HepG2 (cell line): Measurements from ENCODE around the gene YBX2. TPM values are rescaled to one million over a fixed set of nuclear protein-coding genes. Genes with fewer than 3 reads are reported as not detected.
A peak's percentile ranks its signal among the peaks of the same experiment; 100 is the strongest.

Experiments
- ATAC-seq: fragments of 200-7000 bp; cut with Tn5 transposase; 3 replicates; pipeline ENCODE4 v1.9.1; 2020; ENCODE audit warnings: mild to moderate bottlenecking, moderate library complexity
- BruUV-seq: library from RNA; stranded (reverse); fragments of 400-500 nt; replicated peaks from 2 replicates; lab custom pipeline; 2021; lab: Mats Ljungman, UMichigan
- CTCF ChIA-PET: fragments of 300-600 bp; formaldehyde crosslinking; extraction: SDS; loops from one replicate; lab custom pipeline; 2021; ENCODE audit warnings: low total read pairs, inconsistent platforms, low intra/inter-chr PET ratio; lab: Yijun Ruan, JAX
- POLR2A ChIA-PET: fragments of 350-600 bp; sonication (Branson Sonifier 250); formaldehyde crosslinking; loops from one replicate; lab custom pipeline; 2020; ENCODE audit warnings: antibody characterized with exemption, inconsistent platforms; lab: Yijun Ruan, JAX
- DNase-seq: peaks from one replicate; pipeline ENCODE4 v3.0.0-alpha.2; 2015; ENCODE audit warnings: low spot score
- FAIRE-seq: peaks from 3 replicates; lab custom pipeline; 2011; peaks lifted over from hg19 to GRCh38; lab: Jason Lieb, UNC
- H2AFZ ChIP-seq: one replicate; pipeline ENCODE4 v1.6.1; 2011; ENCODE audit warnings: low read length, inconsistent platforms
- H3K27ac ChIP-seq: fragments of 300-600 bp; 3 replicates; pipeline ENCODE4 v1.8.0; 2011; ENCODE audit warnings: mixed run types, mild to moderate bottlenecking, mixed read lengths, low read length, inconsistent platforms; ENCODE audit not compliant: insufficient read depth; ENCODE audit errors: extremely low read length
- H3K27me3 ChIP-seq, 2 experiments: fragments of 200-600 bp in 1 of 2; 2 replicates in 1 of 2; 3 replicates in 1 of 2; pipeline versions ENCODE4 v1.6.0 to v1.8.0; 2011; ENCODE audit warnings: low read length in 2 of 2, mild to moderate bottlenecking in 2 of 2, moderate library complexity in 2 of 2, inconsistent platforms in 1 of 2; ENCODE audit not compliant: insufficient read depth in 2 of 2, control insufficient read depth in 1 of 2
- H3K36me3 ChIP-seq, 2 experiments: fragments of 200-600 bp in 1 of 2; replicated peaks in 1 of 2; 2 replicates in 1 of 2; 3 replicates in 1 of 2; pipeline versions ENCODE4 v1.5.1 to v1.8.0; 2011; ENCODE audit warnings: low read length in 2 of 2, inconsistent platforms in 1 of 2; ENCODE audit not compliant: insufficient read depth in 2 of 2, control insufficient read depth in 1 of 2
- H3K4me1 ChIP-seq: 2 replicates; pipeline ENCODE4 v1.5.1; 2012; ENCODE audit warnings: low read length, inconsistent platforms; ENCODE audit not compliant: insufficient read depth
- H3K4me2 ChIP-seq: 2 replicates; pipeline ENCODE4 v1.6.0; 2011; ENCODE audit warnings: low read depth, low read length, inconsistent platforms
- H3K4me3 ChIP-seq, 3 experiments: fragments of 200-600 bp in 1 of 3; sonication (generic), shearing (Covaris generic) in 1 of 3; replicated peaks in 1 of 3; 2 replicates each; pipeline ENCODE4 v1.5.1; 2011 to 2016; ENCODE audit warnings: low read length in 3 of 3, inconsistent platforms in 2 of 3, low read depth in 2 of 3, mild to moderate bottlenecking in 2 of 3, control low read depth in 1 of 3, mixed read lengths in 1 of 3; ENCODE audit not compliant: insufficient read depth in 1 of 3
- H3K79me2 ChIP-seq: one replicate; pipeline ENCODE4 v1.6.1; 2011; ENCODE audit warnings: low read length, inconsistent platforms; ENCODE audit not compliant: insufficient read depth
- H3K9ac ChIP-seq: 2 replicates; pipeline ENCODE4 v1.6.0; 2011; ENCODE audit warnings: mild to moderate bottlenecking, low read depth, low read length, inconsistent platforms; ENCODE audit not compliant: insufficient read depth
- H3K9me3 ChIP-seq: 2 replicates; pipeline ENCODE4 v1.5.1; 2012; ENCODE audit warnings: mild to moderate bottlenecking, low read length
- H4K20me1 ChIP-seq: 2 replicates; pipeline ENCODE4 v1.6.0; 2011; ENCODE audit warnings: inconsistent platforms, mild to moderate bottlenecking, low read length, moderate library complexity; ENCODE audit not compliant: insufficient read depth
- ASH2L ChIP-seq: fragments of 300-600, 200-600 bp; sonication (generic); IDR thresholded peaks from 2 replicates; pipeline ENCODE4 v1.7.0; 2017; ENCODE audit warnings: low read depth, mild to moderate bottlenecking, moderate library complexity, mixed read lengths, low read length; ENCODE audit not compliant: insufficient read length
- ERF ChIP-seq: IDR thresholded peaks from 2 replicates; pipeline ENCODE4 v1.6.1; 2018; ENCODE audit warnings: missing biosample characterization, missing genetic modification reagents
- HDAC2 ChIP-seq: sonication (generic); formaldehyde crosslinking; IDR thresholded peaks from 2 replicates; pipeline ENCODE4 v1.4.0; 2020; ENCODE audit warnings: missing genetic modification reagents
- KDM5A ChIP-seq: fragments of 200-600 bp; sonication (generic); IDR thresholded peaks from 2 replicates; pipeline ENCODE4 v1.7.0; 2018; ENCODE audit warnings: antibody characterized with exemption, mild to moderate bottlenecking, low read length, borderline replicate concordance
- PHF21A ChIP-seq: sonication (generic); formaldehyde crosslinking; IDR thresholded peaks from 2 replicates; pipeline ENCODE4 v1.5.0; 2020; ENCODE audit warnings: mild to moderate bottlenecking, missing genetic modification reagents
- PLRG1 ChIP-seq: fragments of 450-650 bp; conservative IDR thresholded peaks from 2 replicates; pipeline ENCODE4 v1.6.1; 2016
- SP1 ChIP-seq, 2 experiments: fragments of 450-650 bp in 1 of 2; sonication (generic) in 1 of 2; formaldehyde crosslinking in 1 of 2; IDR thresholded peaks; 2 replicates each; pipeline versions ENCODE4 v1.4.0 to v1.6.1; 2016 to 2020; ENCODE audit warnings: missing genetic modification reagents in 1 of 2
- SPEN ChIP-seq: sonication (generic); formaldehyde crosslinking; IDR thresholded peaks from 2 replicates; pipeline ENCODE4 v1.5.1; 2020; ENCODE audit warnings: low read depth, mild to moderate bottlenecking, missing genetic modification reagents
- ZFY ChIP-seq: sonication (generic); formaldehyde crosslinking; IDR thresholded peaks from 2 replicates; pipeline ENCODE4 v1.4.0; 2020; ENCODE audit warnings: missing genetic modification reagents
- ZNF235 ChIP-seq: sonication (generic); formaldehyde crosslinking; IDR thresholded peaks from 2 replicates; pipeline ENCODE4 v1.8.1; 2023; ENCODE audit warnings: mild to moderate bottlenecking, missing genetic modification reagents, borderline replicate concordance
- ZNF33A ChIP-seq: sonication (generic); formaldehyde crosslinking; IDR thresholded peaks from 2 replicates; pipeline ENCODE4 v1.5.1; 2020; ENCODE audit warnings: missing genetic modification reagents, mild to moderate bottlenecking, moderate library complexity, borderline replicate concordance
- ZNF543 ChIP-seq: sonication (generic); formaldehyde crosslinking; IDR thresholded peaks from 2 replicates; pipeline ENCODE4 v1.4.0; 2020; ENCODE audit warnings: mild to moderate bottlenecking, missing genetic modification reagents
- ZNF589 ChIP-seq: sonication (generic); formaldehyde crosslinking; conservative IDR thresholded peaks from 2 replicates; pipeline ENCODE4 v1.8.0; 2022; ENCODE audit warnings: mild to moderate bottlenecking, moderate library complexity, missing genetic modification reagents
- ZNF839 ChIP-seq: sonication (generic); formaldehyde crosslinking; IDR thresholded peaks from 2 replicates; pipeline ENCODE4 v1.4.0; 2020; ENCODE audit warnings: missing genetic modification reagents, mild to moderate bottlenecking, borderline replicate concordance
- WGBS: methylation state at CpG from one replicate; pipeline ENCODE4 v1.1.6; 2017; ENCODE audit warnings: low lambda C conversion rate; 5-methylcytosine and 5-hydroxymethylcytosine counted together
- in situ Hi-C: cut with HindIII; loops from 2 replicates; pipeline ENCODE4 v1.10.0; 2017; ENCODE audit warnings: low pct_unique_long_range_greater_than_20kb; ENCODE audit not compliant: extremely low pct_ligation_motif_present
- intact Hi-C: fragments of 100-400 bp; cut with micrococcal nuclease; formaldehyde crosslinking; loops from one replicate; pipeline ENCODE4 v1.10.0; 2022; ENCODE audit not compliant: unreplicated experiment
- polyA plus RNA-seq, 8 experiments: library from polyadenylated mRNA; depleted of rRNA in 3 of 8; stranded (reverse) in 7 of 8; unstranded in 1 of 8; fragments of >200 nt; fragmentation: Illumina TruSeq in 4 of 8; extraction: Trizol in 4 of 8; gene quantifications; 2 replicates each; pipeline versions ENCODE4 v1.2.1 to v1.2.3, GENCODE V29; 2011 to 2016; ENCODE audit warnings: low read depth in 4 of 8, missing spikeins in 1 of 8, mixed read lengths in 1 of 8; ENCODE audit not compliant: insufficient read depth in 1 of 8
- total RNA-seq, 5 experiments: library from RNA; depleted of rRNA; stranded (reverse); fragments of >200 nt; fragmentation: Illumina TruSeq; extraction: Trizol; gene quantifications; 2 replicates each; pipeline ENCODE4 v1.2.3, GENCODE V29; 2016; ENCODE audit warnings: low read depth in 1 of 5
- TF ChIP-seq, protein P1 (sequence below): IDR thresholded peaks from 2 replicates; pipeline ENCODE4 v1.6.1; 2016; ENCODE audit warnings: missing genetic modification reagents, missing compliant biosample characterization
- TF ChIP-seq, protein P2 (sequence below): sonication (generic); formaldehyde crosslinking; IDR thresholded peaks from 2 replicates; pipeline ENCODE4 v1.4.0; 2020; ENCODE audit warnings: missing genetic modification reagents
- TF ChIP-seq, protein P3 (sequence below): sonication (generic); formaldehyde crosslinking; IDR thresholded peaks from 2 replicates; pipeline ENCODE4 v1.4.0; 2020; ENCODE audit warnings: missing genetic modification reagents
- TF ChIP-seq, protein P4 (sequence below): sonication (generic); formaldehyde crosslinking; IDR thresholded peaks from 2 replicates; pipeline ENCODE4 v1.5.1; 2020; ENCODE audit warnings: missing genetic modification reagents, mild to moderate bottlenecking, borderline replicate concordance

Gene YBX2
- total and polyA plus RNA-seq, 2 of the 13 experiments (the other 11 are each of a cell fraction or from before 2014, with no cell fraction given): 0.12 to 0.22 TPM

DNA sequence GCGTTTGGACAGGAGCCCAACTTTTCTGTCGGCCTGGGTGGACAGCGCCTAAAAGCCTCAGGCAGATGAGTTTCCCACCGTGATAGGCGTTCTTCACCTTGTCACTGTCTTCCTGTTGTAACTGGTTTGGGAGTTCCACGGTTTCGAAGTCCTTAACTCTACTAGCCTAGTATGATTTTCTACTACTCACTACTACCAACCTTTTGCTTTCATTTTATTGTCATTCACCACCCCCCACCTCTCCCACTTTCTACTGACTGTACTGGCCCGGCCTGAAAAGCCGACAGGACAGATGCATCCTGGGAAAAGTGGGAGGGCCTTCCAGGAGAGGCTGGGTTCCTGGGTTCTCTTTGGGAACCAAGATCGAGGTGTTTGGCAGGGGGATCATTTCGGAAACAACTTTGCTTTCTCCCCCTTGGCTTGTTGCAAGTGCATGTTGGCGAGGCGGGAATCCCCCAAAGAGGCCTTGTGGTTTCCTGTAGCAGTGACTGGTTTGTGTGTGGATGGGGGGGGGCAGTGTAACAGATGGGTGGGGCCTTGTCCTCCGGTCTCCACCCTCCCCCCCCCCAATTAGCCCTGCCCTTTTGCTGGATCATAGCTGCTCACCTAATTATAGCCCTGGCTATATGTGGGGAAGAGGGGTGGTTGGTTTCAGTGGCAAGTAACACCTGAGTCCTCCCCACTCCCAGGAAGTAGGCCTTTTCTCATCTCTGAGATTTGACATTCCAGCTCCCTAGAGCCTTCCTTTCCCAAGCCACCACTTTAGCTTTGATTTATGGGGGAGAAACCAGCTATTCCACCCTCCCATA lies 14.4 kb upstream of the YBX2 start:
- peak; percentile 79 for DNase-seq
- TF ChIP-seq, protein P1, sequence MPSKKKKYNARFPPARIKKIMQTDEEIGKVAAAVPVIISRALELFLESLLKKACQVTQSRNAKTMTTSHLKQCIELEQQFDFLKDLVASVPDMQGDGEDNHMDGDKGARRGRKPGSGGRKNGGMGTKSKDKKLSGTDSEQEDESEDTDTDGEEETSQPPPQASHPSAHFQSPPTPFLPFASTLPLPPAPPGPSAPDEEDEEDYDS (CRISPR knock-in tag): 0 out of 2 replicates have a peak, but pooled peaks have one; percentile 10
- TF ChIP-seq, protein P2, sequence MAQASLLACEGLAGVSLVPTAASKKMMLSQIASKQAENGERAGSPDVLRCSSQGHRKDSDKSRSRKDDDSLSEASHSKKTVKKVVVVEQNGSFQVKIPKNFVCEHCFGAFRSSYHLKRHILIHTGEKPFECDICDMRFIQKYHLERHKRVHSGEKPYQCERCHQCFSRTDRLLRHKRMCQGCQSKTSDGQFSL (CRISPR knock-in tag): peak; percentile 93
- TF ChIP-seq ZFY (CRISPR knock-in tag) (peak; percentile 37; the same call in 1 of the 2 replicates), ZNF589 (CRISPR knock-in tag) (no peak), ZNF839 (CRISPR knock-in tag) (no peak), PLRG1 (no peak), ASH2L (peak; percentile 29), SP1 (IDR thresholded peaks at IDR 0.05) (no peak), SP1 (CRISPR knock-in tag; IDR thresholded peaks at IDR 0.05) (peak; percentile 49; the same call in 1 of the 2 replicates), SPEN (CRISPR knock-in tag) (no peak), ZNF543 (no peak), KDM5A (peak; percentile 65; the same call in 1 of the 2 replicates), ZNF235 (no peak), HDAC2 (CRISPR knock-in tag) (no peak), ERF (CRISPR knock-in tag) (0 out of 2 replicates have a peak, but pooled peaks have one; percentile 27), PHF21A (0 out of 2 replicates have a peak, but pooled peaks have one; percentile 35), ZNF33A (CRISPR knock-in tag) (no peak)
- TF ChIP-seq, protein P3, sequence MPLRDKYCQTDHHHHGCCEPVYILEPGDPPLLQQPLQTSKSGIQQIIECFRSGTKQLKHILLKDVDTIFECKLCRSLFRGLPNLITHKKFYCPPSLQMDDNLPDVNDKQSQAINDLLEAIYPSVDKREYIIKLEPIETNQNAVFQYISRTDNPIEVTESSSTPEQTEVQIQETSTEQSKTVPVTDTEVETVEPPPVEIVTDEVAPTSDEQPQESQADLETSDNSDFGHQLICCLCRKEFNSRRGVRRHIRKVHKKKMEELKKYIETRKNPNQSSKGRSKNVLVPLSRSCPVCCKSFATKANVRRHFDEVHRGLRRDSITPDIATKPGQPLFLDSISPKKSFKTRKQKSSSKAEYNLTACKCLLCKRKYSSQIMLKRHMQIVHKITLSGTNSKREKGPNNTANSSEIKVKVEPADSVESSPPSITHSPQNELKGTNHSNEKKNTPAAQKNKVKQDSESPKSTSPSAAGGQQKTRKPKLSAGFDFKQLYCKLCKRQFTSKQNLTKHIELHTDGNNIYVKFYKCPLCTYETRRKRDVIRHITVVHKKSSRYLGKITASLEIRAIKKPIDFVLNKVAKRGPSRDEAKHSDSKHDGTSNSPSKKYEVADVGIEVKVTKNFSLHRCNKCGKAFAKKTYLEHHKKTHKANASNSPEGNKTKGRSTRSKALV (CRISPR knock-in tag): no peak
- TF ChIP-seq, protein P4, sequence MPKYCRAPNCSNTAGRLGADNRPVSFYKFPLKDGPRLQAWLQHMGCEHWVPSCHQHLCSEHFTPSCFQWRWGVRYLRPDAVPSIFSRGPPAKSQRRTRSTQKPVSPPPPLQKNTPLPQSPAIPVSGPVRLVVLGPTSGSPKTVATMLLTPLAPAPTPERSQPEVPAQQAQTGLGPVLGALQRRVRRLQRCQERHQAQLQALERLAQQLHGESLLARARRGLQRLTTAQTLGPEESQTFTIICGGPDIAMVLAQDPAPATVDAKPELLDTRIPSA (CRISPR knock-in tag): no peak

More for the DNA sequence above, 14.4 kb upstream of the YBX2 start:
- ATAC-seq (peak; percentile 40), FAIRE-seq (peak; percentile 80)
- H4K20me1 ChIP-seq: peaks cover 48% of the 10 kb centered on the region
- ChIA-PET CTCF (no interaction called here), POLR2A (interaction anchor here (0.7 to 3.0 kb wide), 5 partner anchors 21 to 95 kb away, joined by 3 to 17 read pairs (median 3); partner anchors contain the start of genes ACADVL, DLG4, NEURL4 and SLC2A4)
- peaks cover 21 to 43% of the 10 kb centered on the region in 2 experiments for H3K36me3 ChIP-seq
- H3K9ac ChIP-seq: peak overlapping the region; percentile 94
- H2AFZ ChIP-seq: no peak overlapping the region
- in situ Hi-C loops: no loop called here
- peaks cover 55% of the 10 kb centered on the region for H3K4me1 ChIP-seq
- H3K27ac ChIP-seq: peak overlapping the region; percentile 96
- H3K79me2 ChIP-seq: peaks cover 43% of the 10 kb centered on the region
- H3K4me2 ChIP-seq: peak overlapping the region; percentile 90
- H3K4me3 ChIP-seq: peak overlapping the region; percentile 64 to 84 (median 77)
- H3K9me3 ChIP-seq: no peaks in the 10 kb centered on the region
- intact Hi-C loops: no loop called here
- WGBS: 0% methylated on average over 9 of the region's 14 CpGs
- H3K27me3 ChIP-seq: no peaks in the 10 kb centered on the region
- TSS peak; percentile 85 for BruUV-seq
